ENCODE measurements around the gene P2RX3. TPM values are rescaled to one million over a fixed set of nuclear protein-coding genes. Genes with fewer than 3 reads are reported as not detected.

Gene P2RX3
- total RNA-seq, 1 experiment from 2014 or later, result 0.15 TPM

DNA sequence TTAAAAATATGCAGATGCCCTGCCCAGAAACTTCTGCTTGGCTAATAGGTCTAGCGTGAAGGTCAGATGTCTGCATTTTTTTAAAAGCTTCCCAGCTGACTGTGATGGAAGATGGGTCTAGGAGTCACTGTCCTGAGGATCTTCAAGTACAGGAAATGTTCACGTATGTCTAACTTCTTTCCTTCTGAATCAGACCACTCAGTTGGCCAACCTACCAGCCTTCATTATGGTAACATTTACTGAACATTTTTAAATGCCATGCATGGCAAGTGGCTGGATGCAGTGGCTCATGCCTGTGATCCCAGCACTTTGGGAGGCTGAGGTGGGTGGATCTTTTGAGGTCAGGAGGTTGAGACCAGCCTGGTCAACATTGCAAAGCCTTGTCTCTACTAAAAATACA, 53.4 kb downstream of the P2RX3 start:
- DNase-seq, result no peak
- Histone ChIP-seq H3K56ac (ENCODE audit: insufficient read length, low read depth, low read length) (no peak overlapping the region), H2AFZ (ENCODE audit: low read length) (no peak overlapping the region), H3T11ph (ENCODE audit: low read length) (no peak overlapping the region), H3K9me3 (ENCODE audit: control insufficient read depth, low read depth, low read length) (no peaks in the 10 kb centered on the region), H4K20me1 (ENCODE audit: control insufficient read depth, insufficient read depth, insufficient read length) (no peaks in the 10 kb centered on the region), H2BK5ac (ENCODE audit: insufficient read length, low read length) (no peak overlapping the region), H3K79me1 (ENCODE audit: insufficient read depth, low read depth, low read length, poor library complexity, severe bottlenecking) (no peaks in the 10 kb centered on the region), H3K23me2 (ENCODE audit: insufficient read length, low read depth, low read length, poor library complexity, severe bottlenecking) (no peaks in the 10 kb centered on the region), H3K79me2 (ENCODE audit: insufficient read depth, low read length) (no peaks in the 10 kb centered on the region), H3K27ac (ENCODE audit: insufficient read length, low read depth, low read length) (no peak overlapping the region), H3K18ac (ENCODE audit: insufficient read length, low read depth, low read length) (no peak overlapping the region), H3K23ac (ENCODE audit: insufficient read length, low read depth, low read length) (no peak overlapping the region), H2BK120ac (ENCODE audit: low read depth, low read length, poor library complexity, severe bottlenecking) (no peak overlapping the region), H3K14ac (ENCODE audit: insufficient read depth, low read length) (no peak overlapping the region), H4K8ac (replicated peaks; ENCODE audit: insufficient read length, low read depth, low read length) (no peak overlapping the region), H3K4me2 (ENCODE audit: insufficient read depth, insufficient read length, low read length) (no peak overlapping the region), H4K91ac (ENCODE audit: insufficient read length, low read depth, low read length) (no peak overlapping the region), H2AK5ac (ENCODE audit: insufficient read length, low read length) (no peak overlapping the region), H3K4me1 (ENCODE audit: insufficient read depth, low read length) (no peaks in the 10 kb centered on the region), H2BK12ac (ENCODE audit: insufficient read length, low read depth, low read length) (no peak overlapping the region), H2BK20ac (ENCODE audit: low read depth, low read length, poor library complexity, severe bottlenecking) (no peak overlapping the region), H3K27me3 (ENCODE audit: insufficient read depth, low read length) (no peaks in the 10 kb centered on the region; the same call in 1 of the 2 replicates), H3K9ac (ENCODE audit: extremely low read depth, insufficient read length, low read length) (no peak overlapping the region), H3K4ac (ENCODE audit: low read depth, low read length) (no peak overlapping the region), H4K5ac (ENCODE audit: insufficient read length, low read depth, low read length) (no peak overlapping the region), H2BK15ac (ENCODE audit: low read depth, low read length) (no peak overlapping the region)
- Mint-ChIP-seq H3K27me3 (ENCODE audit: low read depth) (peaks cover 42% of the 10 kb centered on the region), H3K4me3 (no peak overlapping the region), H3K9me3 (no peaks in the 10 kb centered on the region), H3K36me3 (ENCODE audit: insufficient read depth in 1 of 3, low read depth in 3 of 3) (no peaks in the 10 kb centered on the region), H3K27ac (no peak overlapping the region), H3K4me1 (no peaks in the 10 kb centered on the region)
- no CpG with 5 or more reads among the region's 2 CpGs for WGBS (ENCODE audit: extremely low coverage, insufficient read length, low lambda C conversion rate)
- TF ChIP-seq, protein P1, sequence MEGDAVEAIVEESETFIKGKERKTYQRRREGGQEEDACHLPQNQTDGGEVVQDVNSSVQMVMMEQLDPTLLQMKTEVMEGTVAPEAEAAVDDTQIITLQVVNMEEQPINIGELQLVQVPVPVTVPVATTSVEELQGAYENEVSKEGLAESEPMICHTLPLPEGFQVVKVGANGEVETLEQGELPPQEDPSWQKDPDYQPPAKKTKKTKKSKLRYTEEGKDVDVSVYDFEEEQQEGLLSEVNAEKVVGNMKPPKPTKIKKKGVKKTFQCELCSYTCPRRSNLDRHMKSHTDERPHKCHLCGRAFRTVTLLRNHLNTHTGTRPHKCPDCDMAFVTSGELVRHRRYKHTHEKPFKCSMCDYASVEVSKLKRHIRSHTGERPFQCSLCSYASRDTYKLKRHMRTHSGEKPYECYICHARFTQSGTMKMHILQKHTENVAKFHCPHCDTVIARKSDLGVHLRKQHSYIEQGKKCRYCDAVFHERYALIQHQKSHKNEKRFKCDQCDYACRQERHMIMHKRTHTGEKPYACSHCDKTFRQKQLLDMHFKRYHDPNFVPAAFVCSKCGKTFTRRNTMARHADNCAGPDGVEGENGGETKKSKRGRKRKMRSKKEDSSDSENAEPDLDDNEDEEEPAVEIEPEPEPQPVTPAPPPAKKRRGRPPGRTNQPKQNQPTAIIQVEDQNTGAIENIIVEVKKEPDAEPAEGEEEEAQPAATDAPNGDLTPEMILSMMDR (conservative IDR thresholded peaks at IDR 0.05), result no peak

Measured in H9 (cell line).